ENCODE results near the gene ZBED4.

GRCh38 chr22:49824936-49825335, 28.7 kb upstream of the ZBED4 start:
- TF ChIP-seq, protein P1, sequence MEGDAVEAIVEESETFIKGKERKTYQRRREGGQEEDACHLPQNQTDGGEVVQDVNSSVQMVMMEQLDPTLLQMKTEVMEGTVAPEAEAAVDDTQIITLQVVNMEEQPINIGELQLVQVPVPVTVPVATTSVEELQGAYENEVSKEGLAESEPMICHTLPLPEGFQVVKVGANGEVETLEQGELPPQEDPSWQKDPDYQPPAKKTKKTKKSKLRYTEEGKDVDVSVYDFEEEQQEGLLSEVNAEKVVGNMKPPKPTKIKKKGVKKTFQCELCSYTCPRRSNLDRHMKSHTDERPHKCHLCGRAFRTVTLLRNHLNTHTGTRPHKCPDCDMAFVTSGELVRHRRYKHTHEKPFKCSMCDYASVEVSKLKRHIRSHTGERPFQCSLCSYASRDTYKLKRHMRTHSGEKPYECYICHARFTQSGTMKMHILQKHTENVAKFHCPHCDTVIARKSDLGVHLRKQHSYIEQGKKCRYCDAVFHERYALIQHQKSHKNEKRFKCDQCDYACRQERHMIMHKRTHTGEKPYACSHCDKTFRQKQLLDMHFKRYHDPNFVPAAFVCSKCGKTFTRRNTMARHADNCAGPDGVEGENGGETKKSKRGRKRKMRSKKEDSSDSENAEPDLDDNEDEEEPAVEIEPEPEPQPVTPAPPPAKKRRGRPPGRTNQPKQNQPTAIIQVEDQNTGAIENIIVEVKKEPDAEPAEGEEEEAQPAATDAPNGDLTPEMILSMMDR (IDR thresholded peaks at IDR 0.05): no peak
- TF ChIP-seq POLR2AphosphoS5 (IDR thresholded peaks at IDR 0.05) (no peak), POLR2A (IDR thresholded peaks at IDR 0.05) (no peak)
